Osteoblast (primary cell): ENCODE measurements around the gene MAGI1. TPM values are rescaled to one million over a fixed set of nuclear protein-coding genes. Genes with fewer than 3 reads are reported as not detected.

Experiments
- DNase-seq: peaks from one replicate; pipeline ENCODE4 v3.0.0; 2011; ENCODE audit warnings: low spot score, mixed read lengths; ENCODE audit not compliant: insufficient read length; ENCODE audit errors: missing footprints
- H2AFZ ChIP-seq: 2 replicates; pipeline ENCODE4 v1.6.0; 2011; ENCODE audit warnings: mild to moderate bottlenecking, low read length
- H3K27ac ChIP-seq: 2 replicates; pipeline ENCODE4 v1.5.1; 2011; ENCODE audit warnings: mild to moderate bottlenecking, low read depth, low read length, moderate library complexity
- H3K27me3 ChIP-seq: 2 replicates; pipeline ENCODE4 v1.6.0; 2012; ENCODE audit warnings: mild to moderate bottlenecking, control low read depth, inconsistent platforms, low read length, moderate library complexity; ENCODE audit not compliant: insufficient read depth
- H3K36me3 ChIP-seq: 2 replicates; pipeline ENCODE4 v1.5.1; 2011; ENCODE audit warnings: mild to moderate bottlenecking, low read length, control low read depth, moderate library complexity; ENCODE audit not compliant: insufficient read depth
- H3K4me1 ChIP-seq: 2 replicates; pipeline ENCODE4 v1.5.1; 2011; ENCODE audit warnings: mild to moderate bottlenecking, low read length, control low read depth, moderate library complexity; ENCODE audit not compliant: insufficient read depth
- H3K4me2 ChIP-seq: 2 replicates; pipeline ENCODE4 v1.6.0; 2011; ENCODE audit warnings: mild to moderate bottlenecking, low read length; ENCODE audit not compliant: insufficient read depth
- H3K4me3 ChIP-seq: fragments of 200-600 bp; sonication (generic); 3 replicates; pipeline ENCODE4 v1.5.1; 2012; ENCODE audit warnings: mild to moderate bottlenecking, low read length, inconsistent platforms; ENCODE audit not compliant: insufficient read depth
- H3K79me2 ChIP-seq: 2 replicates; pipeline ENCODE4 v1.6.0; 2012; ENCODE audit warnings: mild to moderate bottlenecking, low read length, control low read depth, inconsistent platforms; ENCODE audit not compliant: insufficient read depth
- H3K9me3 ChIP-seq: 2 replicates; pipeline ENCODE4 v1.5.1; 2011; ENCODE audit warnings: low read depth, low read length, control low read depth
- H4K20me1 ChIP-seq: 2 replicates; pipeline ENCODE4 v1.6.0; 2012; ENCODE audit warnings: mild to moderate bottlenecking, low read length, control low read depth; ENCODE audit not compliant: insufficient read depth
- CTCF ChIP-seq: IDR thresholded peaks from 2 replicates; pipeline ENCODE4 v1.5.1; 2011; ENCODE audit warnings: mild to moderate bottlenecking, low read depth, low read length, moderate library complexity; ENCODE audit errors: extremely low read depth
- total RNA-seq: library from RNA; depleted of rRNA; stranded (reverse); fragments of >200 nt; gene quantifications from 2 replicates; pipeline ENCODE4 v1.2.3, GENCODE V29; 2012

MAGI1 gene
- total RNA-seq, 1 donor = 66.6 TPM

DNA sequence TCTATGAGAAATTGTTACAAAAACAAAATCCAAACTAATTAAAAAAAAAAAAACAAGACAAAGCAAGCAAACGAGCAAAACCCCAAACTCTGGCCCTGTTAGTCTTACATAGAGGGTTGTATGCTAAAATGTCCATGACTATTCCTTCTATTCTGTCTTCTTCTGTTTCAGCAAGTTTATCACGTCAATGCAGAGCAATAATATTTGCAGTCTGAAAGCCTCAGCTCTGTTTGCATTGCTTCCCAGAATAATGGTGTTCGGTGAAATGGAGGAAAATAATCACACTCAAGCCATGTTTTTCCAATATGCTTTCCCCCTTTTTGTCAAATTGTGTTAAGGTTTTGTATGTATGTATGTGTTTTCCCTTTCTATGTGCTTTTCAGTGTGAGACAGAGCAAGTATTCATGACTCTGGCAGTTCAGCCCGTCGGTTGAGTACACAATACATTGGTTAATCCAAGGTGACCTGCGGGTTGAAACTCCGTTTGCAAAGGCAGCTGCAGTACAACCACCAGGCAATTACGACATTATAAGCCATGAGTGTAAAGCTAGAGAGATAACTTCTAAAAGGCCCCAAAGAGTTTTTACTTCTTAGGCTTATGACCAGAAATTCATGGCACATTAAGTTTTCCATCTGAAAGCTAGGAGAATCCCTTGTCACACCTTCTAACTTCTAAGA, 34.9 kb upstream of the MAGI1 start:
- Histone ChIP-seq H3K4me1 (peaks cover 27% of the 10 kb centered on the region), H4K20me1 (no peaks in the 10 kb centered on the region), H3K4me2 (no peak overlapping the region), H3K36me3 (no peaks in the 10 kb centered on the region), H3K9me3 (no peaks in the 10 kb centered on the region), H2AFZ (no peak overlapping the region), H3K27me3 (no peaks in the 10 kb centered on the region), H3K27ac (no peak overlapping the region), H3K4me3 (no peak overlapping the region), H3K79me2 (no peaks in the 10 kb centered on the region)
- no peak for DNase-seq
- no peak for TF ChIP-seq CTCF

DNA sequence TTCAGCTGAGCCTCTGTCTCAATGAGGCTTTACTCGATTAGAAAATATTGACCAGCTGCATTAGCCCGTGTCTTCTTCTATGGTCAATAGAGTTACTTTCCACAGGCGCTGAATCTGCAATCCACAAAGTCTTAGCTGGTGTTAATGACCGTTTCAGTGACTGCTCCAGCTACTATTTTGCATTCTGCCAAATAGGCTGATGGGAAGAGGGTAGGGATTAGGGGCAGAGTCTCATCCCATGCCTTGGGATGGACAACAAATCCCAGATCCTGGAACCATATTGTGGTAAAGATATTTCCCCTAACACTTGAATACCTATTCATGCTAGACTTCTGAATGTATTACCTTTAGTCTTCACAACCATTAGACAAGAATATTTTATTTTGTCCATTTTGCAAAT, 29.5 kb upstream of the MAGI1 start:
- Histone ChIP-seq H3K79me2 (no peaks in the 10 kb centered on the region), H3K27me3 (no peaks in the 10 kb centered on the region), H2AFZ (no peak overlapping the region), H3K9me3 (no peaks in the 10 kb centered on the region), H3K4me3 (no peak overlapping the region), H3K4me2 (no peak overlapping the region), H3K4me1 (no peaks in the 10 kb centered on the region), H4K20me1 (no peaks in the 10 kb centered on the region), H3K27ac (no peak overlapping the region), H3K36me3 (no peaks in the 10 kb centered on the region)
- TF ChIP-seq CTCF = no peak
- no peak for DNase-seq

- peak; percentile 66 for DNase-seq
- Histone ChIP-seq H3K9me3 (no peaks in the 10 kb centered on the region), H2AFZ (no peak overlapping the region), H3K4me1 (no peaks in the 10 kb centered on the region), H4K20me1 (no peaks in the 10 kb centered on the region), H3K36me3 (no peaks in the 10 kb centered on the region), H3K4me3 (no peak overlapping the region), H3K27ac (no peak overlapping the region), H3K27me3 (no peaks in the 10 kb centered on the region), H3K4me2 (no peak overlapping the region), H3K79me2 (no peaks in the 10 kb centered on the region)
- TF ChIP-seq CTCF = no peak
Observed at GRCh38 chr3:66066963-66067617, 28.4 kb upstream of the MAGI1 start.

- Histone ChIP-seq H3K4me2 (no peak overlapping the region), H4K20me1 (no peaks in the 10 kb centered on the region), H3K79me2 (no peaks in the 10 kb centered on the region), H3K27me3 (no peaks in the 10 kb centered on the region), H3K36me3 (no peaks in the 10 kb centered on the region), H3K4me1 (peaks cover 17% of the 10 kb centered on the region), H2AFZ (peak overlapping the region; percentile 16), H3K4me3 (no peak overlapping the region), H3K27ac (no peak overlapping the region), H3K9me3 (no peaks in the 10 kb centered on the region)
- TF ChIP-seq CTCF = no peak
- no peak for DNase-seq
Observed at GRCh38 chr3:66055289-66055688, 16.6 kb upstream of the MAGI1 start.
